HEK293 (cell line): Measurements from ENCODE around the gene ABCA2.
A peak's percentile ranks its signal among the peaks of the same experiment; 100 is the strongest.

Experiments
- GLI2 ChIP-seq: fragments of 450-650 bp; formaldehyde crosslinking; IDR thresholded peaks from 2 replicates; pipeline ENCODE4; 2017; ENCODE audit warnings: missing biosample characterization, missing genetic modification characterization, low read depth, borderline replicate concordance
- KLF7 ChIP-seq: fragments of 450-650 bp; formaldehyde crosslinking; IDR thresholded peaks from 2 replicates; pipeline ENCODE4 v1.5.1; 2016; ENCODE audit warnings: missing biosample characterization, missing genetic modification characterization, borderline replicate concordance
- OSR2 ChIP-seq: fragments of 450-650 bp; formaldehyde crosslinking; IDR thresholded peaks from 2 replicates; pipeline ENCODE4 v1.5.1; 2016; ENCODE audit warnings: missing biosample characterization, missing genetic modification characterization
- PBX3 ChIP-seq: sonication (generic); formaldehyde crosslinking; IDR thresholded peaks from 2 replicates; pipeline ENCODE4 v1.8.1; 2022; ENCODE audit warnings: mild to moderate bottlenecking, moderate library complexity, missing genetic modification reagents
- PRDM10 ChIP-seq: fragments of 450-650 bp; formaldehyde crosslinking; IDR thresholded peaks from 2 replicates; pipeline ENCODE4 v1.5.1; 2016; ENCODE audit warnings: missing biosample characterization, missing genetic modification characterization
- ZBTB1 ChIP-seq: fragments of 450-650 bp; formaldehyde crosslinking; IDR thresholded peaks from 2 replicates; pipeline ENCODE4 v1.5.1; 2016; ENCODE audit warnings: missing biosample characterization, missing genetic modification characterization
- ZBTB21 ChIP-seq: fragments of 450-650 bp; formaldehyde crosslinking; IDR thresholded peaks from 2 replicates; pipeline ENCODE4 v1.5.1; 2017; ENCODE audit warnings: missing biosample characterization, missing genetic modification characterization
- ZBTB26 ChIP-seq: fragments of 450-650 bp; formaldehyde crosslinking; optimal IDR thresholded peaks from 2 replicates; pipeline ENCODE3; 2016; ENCODE audit warnings: missing biosample characterization, mild to moderate bottlenecking, missing genetic modification characterization
- ZBTB44 ChIP-seq: fragments of 450-650 bp; IDR thresholded peaks from 2 replicates; pipeline ENCODE4 v1.5.1; 2018; ENCODE audit warnings: missing biosample characterization, mild to moderate bottlenecking, missing genetic modification characterization
- ZEB2 ChIP-seq: fragments of 450-650 bp; formaldehyde crosslinking; IDR thresholded peaks from 2 replicates; pipeline ENCODE4 v1.5.1; 2016; ENCODE audit warnings: missing biosample characterization, missing genetic modification characterization
- ZNF121 ChIP-seq: fragments of 450-650 bp; formaldehyde crosslinking; IDR thresholded peaks from 2 replicates; pipeline ENCODE4 v1.5.1; 2016; ENCODE audit warnings: missing biosample characterization, missing genetic modification characterization
- ZNF157 ChIP-seq: fragments of 450-650 bp; formaldehyde crosslinking; IDR thresholded peaks from 2 replicates; pipeline ENCODE4 v1.5.1; 2016; ENCODE audit warnings: missing biosample characterization, missing genetic modification characterization
- ZNF239 ChIP-seq: fragments of 450-650 bp; formaldehyde crosslinking; IDR thresholded peaks from 2 replicates; pipeline ENCODE4 v1.5.1; 2016; ENCODE audit warnings: missing biosample characterization, missing genetic modification characterization
- ZNF24 ChIP-seq: fragments of 450-650 bp; formaldehyde crosslinking; IDR thresholded peaks from 2 replicates; pipeline ENCODE4 v1.5.1; 2016; ENCODE audit warnings: missing biosample characterization, missing genetic modification characterization
- ZNF274 ChIP-seq, 2 experiments: fragments of 200-500 bp in 1 of 2; fragments of 450-650 bp in 1 of 2; sonication (Bioruptor generic) in 1 of 2; formaldehyde crosslinking in 1 of 2; IDR thresholded peaks; 2 replicates each; pipeline versions ENCODE4 v1.5.1 to v1.6.1; 2014 to 2016; ENCODE audit warnings: borderline replicate concordance in 1 of 2, inconsistent platforms in 1 of 2, low read length in 1 of 2, missing biosample characterization in 1 of 2, missing genetic modification characterization in 1 of 2
- ZNF302 ChIP-seq: fragments of 450-650 bp; formaldehyde crosslinking; IDR thresholded peaks from 2 replicates; pipeline ENCODE4 v1.5.1; 2016; ENCODE audit warnings: missing biosample characterization, missing genetic modification characterization, low read depth
- ZNF350 ChIP-seq: fragments of 450-650 bp; formaldehyde crosslinking; IDR thresholded peaks from 2 replicates; pipeline ENCODE4 v1.5.0; 2017; ENCODE audit warnings: missing biosample characterization, mild to moderate bottlenecking, missing genetic modification characterization
- ZNF366 ChIP-seq: fragments of 450-650 bp; formaldehyde crosslinking; conservative IDR thresholded peaks from 2 replicates; pipeline ENCODE4 v1.5.1; 2016; ENCODE audit warnings: missing biosample characterization, missing genetic modification characterization
- ZNF394 ChIP-seq: fragments of 450-650 bp; formaldehyde crosslinking; IDR thresholded peaks from 2 replicates; pipeline ENCODE4 v1.5.1; 2016; ENCODE audit warnings: missing biosample characterization, missing genetic modification characterization, mild to moderate bottlenecking, moderate library complexity, borderline replicate concordance
- ZNF423 ChIP-seq: fragments of 450-650 bp; formaldehyde crosslinking; IDR thresholded peaks from 2 replicates; pipeline ENCODE4 v1.5.1; 2016; ENCODE audit warnings: missing biosample characterization, missing genetic modification characterization
- ZNF555 ChIP-seq: fragments of 450-650 bp; formaldehyde crosslinking; conservative IDR thresholded peaks from 2 replicates; pipeline ENCODE4 v1.5.1; 2017; ENCODE audit warnings: missing biosample characterization, mild to moderate bottlenecking, missing genetic modification characterization, inconsistent platforms
- ZNF600 ChIP-seq: fragments of 450-650 bp; formaldehyde crosslinking; IDR thresholded peaks from 2 replicates; pipeline ENCODE4 v1.5.1; 2016; ENCODE audit warnings: missing biosample characterization, missing genetic modification characterization
- ZNF623 ChIP-seq: fragments of 450-650 bp; formaldehyde crosslinking; IDR thresholded peaks from 2 replicates; pipeline ENCODE4 v1.5.1; 2016; ENCODE audit warnings: missing biosample characterization, missing genetic modification characterization
- ZNF624 ChIP-seq: fragments of 450-650 bp; formaldehyde crosslinking; IDR thresholded peaks from 2 replicates; pipeline ENCODE4 v1.5.1; 2017; ENCODE audit warnings: missing biosample characterization, missing genetic modification characterization
- ZNF701 ChIP-seq: fragments of 450-650 bp; formaldehyde crosslinking; IDR thresholded peaks from 2 replicates; pipeline ENCODE4 v1.5.1; 2016; ENCODE audit warnings: missing biosample characterization, missing genetic modification characterization
- ZNF830 ChIP-seq: fragments of 450-650 bp; IDR thresholded peaks from 2 replicates; pipeline ENCODE4 v1.5.0; 2018; ENCODE audit warnings: missing biosample characterization, missing genetic modification characterization, low read depth, mild to moderate bottlenecking, moderate library complexity
- ZXDB ChIP-seq: fragments of 450-650 bp; formaldehyde crosslinking; IDR thresholded peaks from 2 replicates; pipeline ENCODE4 v1.5.1; 2016; ENCODE audit warnings: missing biosample characterization, missing genetic modification characterization
- TF ChIP-seq, protein P1 (sequence below): fragments of 450-650 bp; formaldehyde crosslinking; IDR thresholded peaks from 2 replicates; pipeline ENCODE4 v1.5.1; 2016; ENCODE audit warnings: missing biosample characterization, missing genetic modification characterization
- TF ChIP-seq, protein P2 (sequence below): fragments of 450-650 bp; formaldehyde crosslinking; IDR thresholded peaks from 2 replicates; pipeline ENCODE4 v1.5.1; 2016; ENCODE audit warnings: missing biosample characterization, missing genetic modification characterization

Gene ABCA2

GRCh38 chr9:137064027-137064879 lies 36.2 kb upstream of the ABCA2 start (continued):
- TF ChIP-seq ZNF394 (tag by site-specific recombination) (no peak), ZNF555 (tag by site-specific recombination) (no peak), ZNF274 (IDR thresholded peaks at IDR 0.05; ENCODE audit: low read length) (no peak), ZNF274 (tag by site-specific recombination; IDR thresholded peaks at IDR 0.05; ENCODE audit: borderline replicate concordance) (no peak), ZNF239 (no peak), PRDM10 (tag by site-specific recombination) (peak; percentile 81), ZNF350 (tag by site-specific recombination) (no peak), ZNF366 (tag by site-specific recombination) (no peak), ZXDB (tag by site-specific recombination) (no peak), ZNF121 (tag by site-specific recombination) (no peak), ZBTB21 (no peak), ZNF701 (tag by site-specific recombination) (no peak), ZNF157 (tag by site-specific recombination) (no peak), ZBTB26 (tag by site-specific recombination) (peak; percentile 27), PBX3 (CRISPR knock-in tag) (peak; percentile 64; the same call in 1 of the 2 replicates), ZNF623 (tag by site-specific recombination) (no peak), ZNF830 (tag by site-specific recombination) (no peak), ZNF624 (tag by site-specific recombination) (no peak), OSR2 (no peak), ZNF600 (tag by site-specific recombination) (peak; percentile 73), KLF7 (tag by site-specific recombination) (no peak), ZBTB1 (tag by site-specific recombination) (no peak), ZNF423 (tag by site-specific recombination) (no peak), ZNF302 (tag by site-specific recombination) (no peak), GLI2 (tag by site-specific recombination) (no peak), ZNF24 (tag by site-specific recombination) (no peak), ZBTB44 (no peak), ZEB2 (0 out of 2 replicates have a peak, but pooled peaks have one; percentile 32)
- TF ChIP-seq, protein P1, sequence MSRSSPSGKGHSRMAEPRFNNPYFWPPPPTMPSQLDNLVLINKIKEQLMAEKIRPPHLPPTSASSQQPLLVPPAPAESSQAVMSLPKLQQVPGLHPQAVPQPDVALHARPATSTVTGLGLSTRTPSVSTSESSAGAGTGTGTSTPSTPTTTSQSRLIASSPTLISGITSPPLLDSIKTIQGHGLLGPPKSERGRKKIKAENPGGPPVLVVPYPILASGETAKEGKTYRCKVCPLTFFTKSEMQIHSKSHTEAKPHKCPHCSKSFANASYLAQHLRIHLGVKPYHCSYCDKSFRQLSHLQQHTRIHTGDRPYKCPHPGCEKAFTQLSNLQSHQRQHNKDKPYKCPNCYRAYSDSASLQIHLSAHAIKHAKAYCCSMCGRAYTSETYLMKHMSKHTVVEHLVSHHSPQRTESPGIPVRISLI (tag by site-specific recombination), result no peak
- TF ChIP-seq, protein P2, sequence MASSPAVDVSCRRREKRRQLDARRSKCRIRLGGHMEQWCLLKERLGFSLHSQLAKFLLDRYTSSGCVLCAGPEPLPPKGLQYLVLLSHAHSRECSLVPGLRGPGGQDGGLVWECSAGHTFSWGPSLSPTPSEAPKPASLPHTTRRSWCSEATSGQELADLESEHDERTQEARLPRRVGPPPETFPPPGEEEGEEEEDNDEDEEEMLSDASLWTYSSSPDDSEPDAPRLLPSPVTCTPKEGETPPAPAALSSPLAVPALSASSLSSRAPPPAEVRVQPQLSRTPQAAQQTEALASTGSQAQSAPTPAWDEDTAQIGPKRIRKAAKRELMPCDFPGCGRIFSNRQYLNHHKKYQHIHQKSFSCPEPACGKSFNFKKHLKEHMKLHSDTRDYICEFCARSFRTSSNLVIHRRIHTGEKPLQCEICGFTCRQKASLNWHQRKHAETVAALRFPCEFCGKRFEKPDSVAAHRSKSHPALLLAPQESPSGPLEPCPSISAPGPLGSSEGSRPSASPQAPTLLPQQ (tag by site-specific recombination), result no peak
